ENCODE results near the gene SIRT7. TPM values are rescaled to one million over a fixed set of nuclear protein-coding genes. Genes with fewer than 3 reads are reported as not detected.

SIRT7 gene
- 100 to 1,000 TPM in 1 of 4 donors, 10 to 100 TPM in 3; 25.9 to 129 (median 60.4) TPM for polyA plus RNA-seq
- long read RNA-seq, donor 1: 0 reads
- long read RNA-seq, donor 2, partial matches to known transcripts: 0 of 2 reads
- long read RNA-seq, donor 2, other reads (novel, unspliced or antisense): 0 of 2 reads
- long read RNA-seq, donor 3, partial matches to known transcripts: 0 of 4 reads
- long read RNA-seq, donor 3, other reads (novel, unspliced or antisense): 0 of 4 reads
- long read RNA-seq, donor 4, partial matches to known transcripts: 0 of 2 reads
- long read RNA-seq, donor 4, other reads (novel, unspliced or antisense): 0 of 2 reads
- long read RNA-seq, donor 5, partial matches to known transcripts: 0 of 1 reads
- long read RNA-seq, donor 5, other reads (novel, unspliced or antisense): 0 of 1 reads
- long read RNA-seq, donor 6, partial matches to known transcripts: 0 of 4 reads
- long read RNA-seq, donor 6, other reads (novel, unspliced or antisense): 0 of 4 reads
- long read RNA-seq, donor 7: 0 reads
- long read RNA-seq, donor 8: 0 reads
- long read RNA-seq, donor 9: 0 reads
- long read RNA-seq, donor 10: 0 reads

- WGBS, 3 donors: 0 to 1% (median 1%) methylated on average over 69 to 94 of the region's 94 CpGs
- Histone ChIP-seq H3K27ac (ENCODE audit: low read depth in 1 of 3, low read length in 2 of 3) (peak within 1 kb of the TSS; percentile 80 to 94 (median 86)), H3K36me3 (ENCODE audit: control insufficient read depth in 3 of 3, insufficient read depth in 2 of 3, low read depth in 1 of 3, low read length in 3 of 3) (peaks cover 5 to 71% (median 17%) of the 10 kb centered on the region in 3 donors), H3K27me3 (ENCODE audit: control insufficient read depth in 3 of 3, insufficient read depth in 3 of 3, low read length in 3 of 3) (no peaks in the 10 kb centered on the region), H3K9me3 (ENCODE audit: control insufficient read depth in 2 of 2, insufficient read depth in 1 of 2, low read depth in 1 of 2, low read length in 1 of 2) (no peaks in the 10 kb centered on the region), H3K4me1 (ENCODE audit: control insufficient read depth in 3 of 3, insufficient read depth in 2 of 3, low read depth in 1 of 3, low read length in 2 of 3) (peaks cover 8 to 35% (median 9%) of the 10 kb centered on the region in 3 donors), H3K4me3 (ENCODE audit: low read depth in 1 of 3, low read length in 3 of 3) (peak within 1 kb of the TSS; percentile 49 to 91 (median 76))
- FAIRE-seq: no peak
- peak; percentile 85 to 91 for DNase-seq
These were observed at the start of gene SIRT7 for GRCh38 chr17:81917565-81918332. Gene SIRT7 (minus strand): TSS chr17:81918176. CDS start chr17:81918131, 45 bp downstream.

- no peaks in the 10 kb centered on the region for H3K36me3 ChIP-seq (ENCODE audit: control insufficient read depth in 3 of 3, insufficient read depth in 2 of 3, low read depth in 1 of 3, low read length in 3 of 3)
- H3K4me3 ChIP-seq (ENCODE audit: low read depth in 1 of 3, low read length in 3 of 3): no peak overlapping the region
- DNase-seq (no peak), FAIRE-seq (no peak)
- peak overlapping the region in 2 of 3 donors; percentile 13 to 52 for H3K27ac ChIP-seq (ENCODE audit: low read depth in 1 of 3, low read length in 2 of 3)
- peaks cover 0 to 18% (median 0%) of the 10 kb centered on the region in 3 donors for H3K4me1 ChIP-seq (ENCODE audit: control insufficient read depth in 3 of 3, insufficient read depth in 2 of 3, low read depth in 1 of 3, low read length in 2 of 3)
- H3K27me3 ChIP-seq (ENCODE audit: control insufficient read depth in 3 of 3, insufficient read depth in 3 of 3, low read length in 3 of 3): peaks cover 0 to 46% (median 6%) of the 10 kb centered on the region in 3 donors
- H3K9me3 ChIP-seq (ENCODE audit: control insufficient read depth in 2 of 2, insufficient read depth in 1 of 2, low read depth in 1 of 2, low read length in 1 of 2): no peaks in the 10 kb centered on the region
- 15 to 25% (median 25%) methylated on average over 5 of the region's 5 CpGs for WGBS, 3 donors
These were observed 49.2 kb upstream of the SIRT7 start for GRCh38 chr17:81967244-81967532.

GRCh38 chr17:81966343-81967243, 48.6 kb upstream of the SIRT7 start:
- DNase-seq: peak; percentile 48 to 77
- no peak for FAIRE-seq
- Histone ChIP-seq H3K27me3 (ENCODE audit: control insufficient read depth in 3 of 3, insufficient read depth in 3 of 3, low read length in 3 of 3) (peaks cover 6 to 52% (median 6%) of the 10 kb centered on the region in 3 donors), H3K36me3 (ENCODE audit: control insufficient read depth in 3 of 3, insufficient read depth in 2 of 3, low read depth in 1 of 3, low read length in 3 of 3) (no peaks in the 10 kb centered on the region), H3K4me3 (ENCODE audit: low read depth in 1 of 3, low read length in 3 of 3) (no peak overlapping the region), H3K4me1 (ENCODE audit: control insufficient read depth in 3 of 3, insufficient read depth in 2 of 3, low read depth in 1 of 3, low read length in 2 of 3) (peaks cover 0 to 21% (median 0%) of the 10 kb centered on the region in 3 donors), H3K27ac (ENCODE audit: low read depth in 1 of 3, low read length in 2 of 3) (peak overlapping the region in 1 of 3 donors; percentile 13), H3K9me3 (ENCODE audit: control insufficient read depth in 2 of 2, insufficient read depth in 1 of 2, low read depth in 1 of 2, low read length in 1 of 2) (no peaks in the 10 kb centered on the region)
- 37 to 47% (median 38%) methylated on average over 34 to 41 of the region's 41 CpGs for WGBS, 3 donors

- Histone ChIP-seq H3K27ac (ENCODE audit: low read depth in 1 of 3, low read length in 2 of 3) (no peak overlapping the region), H3K27me3 (ENCODE audit: control insufficient read depth in 3 of 3, insufficient read depth in 3 of 3, low read length in 3 of 3) (peaks cover 9 to 61% (median 11%) of the 10 kb centered on the region in 3 donors), H3K9me3 (ENCODE audit: control insufficient read depth in 2 of 2, insufficient read depth in 1 of 2, low read depth in 1 of 2, low read length in 1 of 2) (no peaks in the 10 kb centered on the region), H3K4me3 (ENCODE audit: low read depth in 1 of 3, low read length in 3 of 3) (no peak overlapping the region), H3K4me1 (ENCODE audit: control insufficient read depth in 3 of 3, insufficient read depth in 2 of 3, low read depth in 1 of 3, low read length in 2 of 3) (peaks cover 0 to 21% (median 0%) of the 10 kb centered on the region in 3 donors), H3K36me3 (ENCODE audit: control insufficient read depth in 3 of 3, insufficient read depth in 2 of 3, low read depth in 1 of 3, low read length in 3 of 3) (no peaks in the 10 kb centered on the region)
- FAIRE-seq (no peak), DNase-seq (no peak)
- 72 to 76% (median 72%) methylated on average over 22 of the region's 22 CpGs for WGBS, 3 donors
These were observed 46.3 kb upstream of the SIRT7 start for GRCh38 chr17:81964081-81964849.

- WGBS, 3 donors: 61 to 70% (median 64%) methylated on average over 37 of the region's 37 CpGs
- H3K27me3 ChIP-seq (ENCODE audit: control insufficient read depth in 3 of 3, insufficient read depth in 3 of 3, low read length in 3 of 3): peaks cover 11 to 76% (median 15%) of the 10 kb centered on the region in 3 donors
- FAIRE-seq (no peak), DNase-seq (no peak)
- H3K36me3 ChIP-seq (ENCODE audit: control insufficient read depth in 3 of 3, insufficient read depth in 2 of 3, low read depth in 1 of 3, low read length in 3 of 3): no peaks in the 10 kb centered on the region
- H3K4me1 ChIP-seq (ENCODE audit: control insufficient read depth in 3 of 3, insufficient read depth in 2 of 3, low read depth in 1 of 3, low read length in 2 of 3): peaks cover 0 to 15% (median 0%) of the 10 kb centered on the region in 3 donors
- no peak overlapping the region for H3K27ac ChIP-seq (ENCODE audit: low read depth in 1 of 3, low read length in 2 of 3)
- no peak overlapping the region for H3K4me3 ChIP-seq (ENCODE audit: low read depth in 1 of 3, low read length in 3 of 3)
- H3K9me3 ChIP-seq (ENCODE audit: control insufficient read depth in 2 of 2, insufficient read depth in 1 of 2, low read depth in 1 of 2, low read length in 1 of 2): no peaks in the 10 kb centered on the region
These were observed 44.8 kb upstream of the SIRT7 start for GRCh38 chr17:81962499-81963441.

- Histone ChIP-seq H3K36me3 (ENCODE audit: control insufficient read depth in 3 of 3, insufficient read depth in 2 of 3, low read depth in 1 of 3, low read length in 3 of 3) (no peaks in the 10 kb centered on the region), H3K4me3 (ENCODE audit: low read depth in 1 of 3, low read length in 3 of 3) (peak overlapping the region in 1 of 3 donors; percentile 43), H3K27me3 (ENCODE audit: control insufficient read depth in 3 of 3, insufficient read depth in 3 of 3, low read length in 3 of 3) (peaks cover 13 to 76% (median 15%) of the 10 kb centered on the region in 3 donors), H3K9me3 (ENCODE audit: control insufficient read depth in 2 of 2, insufficient read depth in 1 of 2, low read depth in 1 of 2, low read length in 1 of 2) (no peaks in the 10 kb centered on the region), H3K27ac (ENCODE audit: low read depth in 1 of 3, low read length in 2 of 3) (no peak overlapping the region), H3K4me1 (ENCODE audit: control insufficient read depth in 3 of 3, insufficient read depth in 2 of 3, low read depth in 1 of 3, low read length in 2 of 3) (peaks cover 0 to 6% (median 0%) of the 10 kb centered on the region in 3 donors)
- WGBS, 3 donors: 15 to 19% (median 15%) methylated on average over 52 to 82 of the region's 82 CpGs
- DNase-seq (peak in 1 of 2 donors; percentile 37), FAIRE-seq (no peak)
These were observed 43.8 kb upstream of the SIRT7 start for GRCh38 chr17:81961521-81962498.

All from small intestine (tissue), 16 donors.